22Rv1 (cell line): Measurements from ENCODE around the gene KLHL29.

Experiments used
- CTCF ChIP-seq: fragments of 450-650 bp; IDR thresholded peaks from 2 replicates; pipeline ENCODE4 v1.5.1; 2017; ENCODE audit warnings: mild to moderate bottlenecking
- ZFX ChIP-seq: fragments of 450-650 bp; IDR thresholded peaks from 2 replicates; pipeline ENCODE4 v1.6.1; 2017; ENCODE audit warnings: antibody characterized with exemption, borderline replicate concordance

GRCh38 chr2:23563673-23564614 lies 179.0 kb downstream of the KLHL29 start:
- TF ChIP-seq CTCF (no peak), ZFX (no peak)
